Nephron (organoid): Measurements from ENCODE around the gene METTL14.

Experiments used
- H3K27ac Mint-ChIP-seq, 3 experiments: 2 replicates each; pipeline ENCODE4 v1.8.0; 2020; ENCODE audit warnings: mixed read lengths in 3 of 3, mild to moderate bottlenecking in 2 of 3, moderate library complexity in 1 of 3
- H3K27me3 Mint-ChIP-seq: 2 replicates; pipeline ENCODE4 v1.8.0; 2021; ENCODE audit warnings: low read depth, mild to moderate bottlenecking, moderate library complexity, mixed read lengths
- H3K36me3 Mint-ChIP-seq: 2 replicates; pipeline ENCODE4 v1.8.0; 2020; ENCODE audit warnings: low read depth, mixed read lengths
- H3K4me1 Mint-ChIP-seq: 2 replicates; pipeline ENCODE4 v1.8.0; 2020; ENCODE audit warnings: mixed read lengths
- H3K4me3 Mint-ChIP-seq, 3 experiments: 2 replicates each; pipeline ENCODE4 v1.8.0; 2020; ENCODE audit warnings: mild to moderate bottlenecking in 3 of 3, mixed read lengths in 3 of 3, moderate library complexity in 2 of 3
- H3K9me3 Mint-ChIP-seq: 2 replicates; pipeline ENCODE4 v1.8.0; 2020; ENCODE audit warnings: mixed read lengths
- CTCF ChIP-seq, 3 experiments: fragments of 200-600 bp; sonication (generic); IDR thresholded peaks; one replicate each; pipeline ENCODE4 v1.5.0; 2021; ENCODE audit warnings: antibody characterized with exemption in 3 of 3; ENCODE audit not compliant: unreplicated experiment in 3 of 3

Gene METTL14

GRCh38 chr4:118683513-118683912, 1.7 kb upstream of the METTL14 start:
- Mint-ChIP-seq H3K9me3 (no peaks in the 10 kb centered on the region), H3K4me3 (peak overlapping the region; percentile 14 to 54 (median 51)), H3K27ac (peak overlapping the region in 2 of 3 experiments; percentile 9 to 12), H3K36me3 (peaks cover 8% of the 10 kb centered on the region), H3K27me3 (no peaks in the 10 kb centered on the region), H3K4me1 (peaks cover 22% of the 10 kb centered on the region)
- TF ChIP-seq CTCF (IDR thresholded peaks at IDR 0.05; ENCODE audit: unreplicated experiment in 3 of 3), result no peak

GRCh38 chr4:118703118-118703517, 17.9 kb downstream of the METTL14 start:
- peaks cover 62% of the 10 kb centered on the region for H3K36me3 Mint-ChIP-seq
- H3K4me1 Mint-ChIP-seq, result no peaks in the 10 kb centered on the region
- no peaks in the 10 kb centered on the region for H3K9me3 Mint-ChIP-seq
- H3K27ac Mint-ChIP-seq, result no peak overlapping the region
- no peak for TF ChIP-seq CTCF (IDR thresholded peaks at IDR 0.05; ENCODE audit: unreplicated experiment in 3 of 3)
- H3K4me3 Mint-ChIP-seq, result no peak overlapping the region
- H3K27me3 Mint-ChIP-seq, result no peaks in the 10 kb centered on the region

DNA sequence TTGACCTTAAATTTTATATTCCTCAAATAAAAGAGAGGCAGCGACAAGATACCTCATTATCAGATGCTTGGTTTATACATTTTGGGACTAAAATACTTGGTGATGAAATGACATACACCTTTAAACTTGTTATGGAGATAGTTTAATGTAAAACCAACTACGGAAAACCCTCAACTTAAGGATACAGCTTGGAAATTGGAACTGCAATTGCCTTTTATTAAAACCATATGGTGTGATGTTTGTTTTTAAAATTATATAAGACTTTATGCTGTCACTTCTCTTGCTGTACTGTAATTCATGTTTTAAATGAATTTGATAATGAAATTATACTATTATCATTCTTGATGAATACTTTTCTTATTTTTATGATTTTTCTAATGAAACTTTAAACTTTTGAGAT, 25.9 kb downstream of the METTL14 start:
- Mint-ChIP-seq H3K9me3 (no peaks in the 10 kb centered on the region), H3K27me3 (no peaks in the 10 kb centered on the region), H3K4me3 (no peak overlapping the region), H3K27ac (peak overlapping the region in 2 of 3 experiments; percentile 9 to 74), H3K36me3 (peaks cover 43% of the 10 kb centered on the region), H3K4me1 (no peaks in the 10 kb centered on the region)
- TF ChIP-seq CTCF (IDR thresholded peaks at IDR 0.05; ENCODE audit: unreplicated experiment in 3 of 3), result no peak

- no peaks in the 10 kb centered on the region for H3K27me3 Mint-ChIP-seq
- no peak overlapping the region for H3K4me3 Mint-ChIP-seq
- H3K27ac Mint-ChIP-seq, result peak overlapping the region in 1 of 3 experiments; percentile 24
- no peak for TF ChIP-seq CTCF (IDR thresholded peaks at IDR 0.05; ENCODE audit: unreplicated experiment in 3 of 3)
- no peaks in the 10 kb centered on the region for H3K9me3 Mint-ChIP-seq
- H3K36me3 Mint-ChIP-seq, result peaks cover 32% of the 10 kb centered on the region
- no peaks in the 10 kb centered on the region for H3K4me1 Mint-ChIP-seq
Measured at GRCh38 chr4:118712872-118713271, 27.7 kb downstream of the METTL14 start.

DNA sequence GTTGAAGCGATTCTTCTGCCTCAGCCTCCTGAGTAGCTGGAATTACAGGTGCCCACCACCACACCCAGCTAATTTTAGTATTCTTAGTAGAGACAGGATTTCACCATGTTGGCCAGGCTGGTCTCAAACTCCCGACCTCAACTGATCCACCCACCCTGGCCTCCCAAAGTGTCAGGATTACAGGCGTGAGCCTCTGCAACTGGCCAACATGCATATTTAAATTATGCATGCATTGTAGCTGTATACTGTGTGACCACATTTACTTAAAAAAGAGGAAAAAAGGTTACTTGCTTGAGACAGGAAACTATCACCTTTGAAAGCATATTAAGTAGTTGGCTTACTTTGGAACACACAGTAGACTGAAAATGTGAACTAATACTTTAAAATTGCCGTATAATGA, 29.5 kb downstream of the METTL14 start:
- TF ChIP-seq CTCF (IDR thresholded peaks at IDR 0.05; ENCODE audit: unreplicated experiment in 3 of 3), result no peak
- Mint-ChIP-seq H3K27ac (no peak overlapping the region), H3K4me3 (no peak overlapping the region), H3K27me3 (no peaks in the 10 kb centered on the region), H3K9me3 (no peaks in the 10 kb centered on the region), H3K36me3 (peaks cover 30% of the 10 kb centered on the region), H3K4me1 (no peaks in the 10 kb centered on the region)

GRCh38 chr4:118716304-118716703, 31.1 kb downstream of the METTL14 start:
- peak overlapping the region in 1 of 3 experiments; percentile 12 for H3K27ac Mint-ChIP-seq
- no peak for TF ChIP-seq CTCF (IDR thresholded peaks at IDR 0.05; ENCODE audit: unreplicated experiment in 3 of 3)
- H3K9me3 Mint-ChIP-seq, result no peaks in the 10 kb centered on the region

More at GRCh38 chr4:118716304-118716703, 31.1 kb downstream of the METTL14 start:
- H3K4me1 Mint-ChIP-seq, result no peaks in the 10 kb centered on the region
- no peak overlapping the region for H3K4me3 Mint-ChIP-seq
- peaks cover 23% of the 10 kb centered on the region for H3K36me3 Mint-ChIP-seq
- H3K27me3 Mint-ChIP-seq, result no peaks in the 10 kb centered on the region
